ENCODE results near the gene MYO18B.

DNA sequence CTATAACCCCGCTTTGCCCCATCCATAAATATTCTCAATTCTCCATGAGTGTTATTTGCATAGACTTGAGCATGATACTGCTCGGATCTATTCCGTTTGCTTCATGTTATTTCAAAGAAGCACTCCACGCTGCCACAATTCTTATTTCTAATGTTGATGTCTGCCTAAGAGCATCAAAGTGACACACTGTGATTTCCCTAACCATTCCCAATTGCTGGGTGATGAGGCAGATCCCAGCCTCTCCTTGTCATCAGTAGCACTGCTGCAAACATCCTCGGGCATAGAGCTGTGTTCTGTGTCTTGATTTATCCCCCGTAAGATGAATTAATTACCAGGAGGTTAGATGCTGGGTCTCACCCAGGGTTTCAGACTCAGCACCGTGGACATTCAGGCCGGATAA lies 249.0 kb downstream of the MYO18B start:
- TF ChIP-seq, protein P1, sequence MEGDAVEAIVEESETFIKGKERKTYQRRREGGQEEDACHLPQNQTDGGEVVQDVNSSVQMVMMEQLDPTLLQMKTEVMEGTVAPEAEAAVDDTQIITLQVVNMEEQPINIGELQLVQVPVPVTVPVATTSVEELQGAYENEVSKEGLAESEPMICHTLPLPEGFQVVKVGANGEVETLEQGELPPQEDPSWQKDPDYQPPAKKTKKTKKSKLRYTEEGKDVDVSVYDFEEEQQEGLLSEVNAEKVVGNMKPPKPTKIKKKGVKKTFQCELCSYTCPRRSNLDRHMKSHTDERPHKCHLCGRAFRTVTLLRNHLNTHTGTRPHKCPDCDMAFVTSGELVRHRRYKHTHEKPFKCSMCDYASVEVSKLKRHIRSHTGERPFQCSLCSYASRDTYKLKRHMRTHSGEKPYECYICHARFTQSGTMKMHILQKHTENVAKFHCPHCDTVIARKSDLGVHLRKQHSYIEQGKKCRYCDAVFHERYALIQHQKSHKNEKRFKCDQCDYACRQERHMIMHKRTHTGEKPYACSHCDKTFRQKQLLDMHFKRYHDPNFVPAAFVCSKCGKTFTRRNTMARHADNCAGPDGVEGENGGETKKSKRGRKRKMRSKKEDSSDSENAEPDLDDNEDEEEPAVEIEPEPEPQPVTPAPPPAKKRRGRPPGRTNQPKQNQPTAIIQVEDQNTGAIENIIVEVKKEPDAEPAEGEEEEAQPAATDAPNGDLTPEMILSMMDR (IDR thresholded peaks at IDR 0.05; ENCODE audit: low read depth, low read length), result no peak
- TF ChIP-seq POLR2A (IDR thresholded peaks at IDR 0.05; ENCODE audit: extremely low read depth, insufficient read length) (no peak), MYC (IDR thresholded peaks at IDR 0.05; ENCODE audit: low read depth, low read length) (no peak)

All from NB4 (cell line).